Erythroblast (primary cell): Measurements from ENCODE around the gene WDFY1.
"Not testable (repeated sequence)": the region's sequence is repeated elsewhere in the genome, so short reads cannot be mapped to it uniquely, and the experiment has no call there.

ENCODE experiments used
- DNase-seq, 2 experiments: peaks; one replicate each; lab custom pipeline; 2025; lab: John Stamatoyannopoulos, UW
- GATA1 ChIP-seq: IDR thresholded peaks from 2 replicates; pipeline ENCODE4 v1.6.1; 2011; ENCODE audit warnings: low read depth, mild to moderate bottlenecking, control low read depth, low read length, moderate library complexity
- POLR2A ChIP-seq: IDR thresholded peaks from 2 replicates; pipeline ENCODE4 v1.6.1; 2011; ENCODE audit warnings: mild to moderate bottlenecking, low read length

Gene WDFY1

DNA sequence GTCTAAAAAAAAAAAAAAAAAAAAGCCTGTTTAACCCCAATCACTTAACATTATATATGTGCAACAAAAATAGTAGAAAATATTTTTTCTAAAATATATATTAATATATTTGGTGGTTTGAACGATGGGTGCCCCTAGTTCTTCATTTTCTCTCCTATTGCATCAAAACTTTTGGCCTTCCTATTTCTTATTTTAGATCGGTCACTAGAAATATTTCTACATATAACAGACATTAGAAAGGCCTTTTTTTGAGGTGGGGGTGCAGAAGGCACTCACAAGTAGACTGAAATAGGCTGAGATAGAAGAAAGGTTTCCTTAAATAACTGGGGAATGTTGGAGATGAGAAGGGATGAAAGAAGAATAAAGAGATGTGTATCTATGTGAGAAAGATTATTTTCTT is 58.4 kb downstream of the WDFY1 start:
- no peak for DNase-seq

DNA sequence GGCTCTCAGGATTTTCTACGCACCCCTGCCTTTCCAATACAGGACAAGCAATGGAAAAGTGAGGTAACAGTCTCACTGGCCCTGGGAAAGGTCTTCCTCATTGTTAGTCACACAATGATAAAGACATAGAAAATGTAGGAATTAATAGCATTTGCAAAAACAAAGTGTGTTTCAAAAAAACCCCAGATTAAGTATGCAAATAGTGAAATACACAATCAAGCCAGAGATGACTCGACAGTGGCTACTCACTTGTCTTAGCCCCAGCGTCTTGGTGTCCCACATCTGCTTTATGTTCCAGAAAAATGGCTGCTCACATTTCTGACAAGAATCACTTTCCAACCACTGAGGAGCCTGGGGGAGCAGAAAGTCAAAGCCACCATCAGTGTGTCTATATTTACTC is 60.7 kb downstream of the WDFY1 start:
- DNase-seq = no peak
- TF ChIP-seq GATA1 (no peak), POLR2A (no peak)

More for the DNA sequence above, 58.4 kb downstream of the WDFY1 start:
- TF ChIP-seq GATA1 = no peak
- no peak for TF ChIP-seq POLR2A

DNA sequence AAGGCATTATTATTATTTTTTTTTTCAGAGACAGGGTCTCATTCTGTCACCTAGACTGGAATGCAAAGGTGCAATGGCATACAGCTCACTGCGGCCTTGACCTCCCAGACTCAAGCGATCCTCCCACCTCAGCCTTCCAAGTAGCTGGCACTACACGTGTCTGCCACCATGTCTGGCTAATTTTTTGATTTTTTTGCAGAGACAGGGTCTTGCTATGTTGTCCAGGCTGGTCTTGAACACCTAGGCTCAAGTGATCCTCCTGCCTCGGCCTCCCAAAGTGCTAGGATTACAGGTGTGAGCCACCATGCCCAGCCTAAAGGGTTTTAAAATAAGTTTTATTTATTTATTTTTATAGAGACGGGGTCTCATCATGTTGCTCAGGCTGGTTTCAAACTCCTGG is 62.4 kb downstream of the WDFY1 start:
- no peak for DNase-seq
- TF ChIP-seq POLR2A (no peak), GATA1 (no peak)

DNA sequence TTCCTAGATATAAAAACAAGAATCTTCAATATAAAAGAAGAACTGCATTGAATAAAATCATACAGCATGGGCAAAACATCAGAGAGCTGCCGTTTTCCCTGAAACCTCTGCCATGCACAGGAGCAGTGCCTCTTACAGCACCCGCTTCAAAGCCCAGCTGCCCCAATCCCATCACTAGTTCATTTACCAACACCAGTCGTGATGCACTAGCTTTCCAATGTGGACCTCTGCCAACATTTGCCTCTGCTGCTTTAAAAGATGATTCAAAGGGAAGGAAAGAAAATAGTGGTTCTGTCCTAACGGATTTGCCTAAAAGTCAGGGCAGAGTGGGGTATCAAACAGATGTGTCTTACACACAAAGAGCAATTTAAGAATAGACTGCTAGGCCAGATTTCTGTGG is 64.3 kb downstream of the WDFY1 start:
- no peak for TF ChIP-seq POLR2A
- TF ChIP-seq GATA1 = no peak
- no peak for DNase-seq

DNA sequence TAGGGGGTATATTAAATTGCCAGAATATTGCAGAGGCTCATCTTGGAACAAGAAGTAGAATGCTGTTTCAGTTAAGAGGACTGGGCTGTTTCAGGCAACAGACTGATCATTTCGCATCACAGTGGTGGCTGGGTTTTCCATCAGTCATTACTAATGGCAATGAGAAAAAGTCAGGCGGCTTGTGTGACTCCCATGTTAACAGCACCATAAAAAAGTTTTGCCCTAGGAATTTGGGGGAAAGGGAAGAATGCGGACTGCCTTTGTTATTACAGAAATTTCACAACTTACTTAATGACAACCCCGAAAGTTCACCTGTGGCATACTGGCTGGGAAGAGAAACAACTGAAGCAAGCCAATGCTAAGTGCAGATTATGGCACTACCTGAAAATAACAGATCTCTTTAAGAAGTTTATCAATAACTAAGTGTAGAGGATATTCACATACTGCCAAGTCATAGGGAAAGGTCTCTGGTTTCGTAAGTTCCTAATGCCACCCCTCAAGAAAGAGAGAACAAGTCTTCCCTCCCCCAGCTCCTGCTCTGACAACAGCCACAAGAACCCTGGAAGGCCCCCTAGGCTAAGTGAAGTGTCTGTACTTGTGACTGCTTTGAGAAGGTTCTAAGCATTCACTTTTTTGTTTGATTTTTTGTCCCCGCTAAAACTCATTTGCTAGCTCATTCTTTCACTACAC is 67.3 kb downstream of the WDFY1 start:
- DNase-seq = no peak
- TF ChIP-seq POLR2A = no peak
- TF ChIP-seq GATA1 = no peak

DNA sequence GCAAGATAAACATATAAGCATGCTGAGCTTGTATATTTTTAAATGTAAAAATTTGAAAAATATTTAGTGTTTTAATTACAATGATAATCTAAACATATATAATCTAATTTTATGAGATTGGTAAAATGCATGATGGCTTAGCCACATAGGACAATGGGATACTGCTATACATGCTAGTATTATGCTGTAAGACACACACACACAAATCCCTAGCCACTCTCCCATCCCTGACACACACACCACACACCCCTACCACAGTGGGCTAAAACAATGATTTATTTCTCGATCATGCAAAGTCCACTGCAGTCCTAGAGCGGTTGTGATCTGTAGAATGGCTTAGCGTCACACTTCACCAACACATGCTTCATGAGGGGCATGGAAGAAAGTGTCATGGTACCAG is 71.5 kb downstream of the WDFY1 start:
- DNase-seq = no peak
- TF ChIP-seq POLR2A (no peak), GATA1 (no peak)

DNA sequence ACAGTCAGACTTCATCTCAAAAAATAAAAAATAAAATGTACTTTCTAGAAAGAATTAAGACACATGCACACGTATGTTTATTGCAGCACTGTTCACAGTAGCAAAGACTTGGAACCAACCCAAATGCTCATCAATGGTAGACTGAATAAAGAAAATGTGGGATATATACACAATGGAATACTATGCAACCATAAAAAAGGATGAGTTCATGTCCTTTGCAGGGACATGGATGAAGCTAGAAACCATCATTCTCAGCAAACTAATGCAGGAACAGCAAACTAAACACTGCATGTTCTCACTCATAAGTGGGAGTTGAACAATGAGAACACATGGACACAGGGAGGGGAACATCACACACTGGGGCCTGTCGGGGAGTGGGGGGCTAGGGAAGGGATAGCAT is 72.4 kb downstream of the WDFY1 start:
- DNase-seq = not testable (repeated sequence)

DNA sequence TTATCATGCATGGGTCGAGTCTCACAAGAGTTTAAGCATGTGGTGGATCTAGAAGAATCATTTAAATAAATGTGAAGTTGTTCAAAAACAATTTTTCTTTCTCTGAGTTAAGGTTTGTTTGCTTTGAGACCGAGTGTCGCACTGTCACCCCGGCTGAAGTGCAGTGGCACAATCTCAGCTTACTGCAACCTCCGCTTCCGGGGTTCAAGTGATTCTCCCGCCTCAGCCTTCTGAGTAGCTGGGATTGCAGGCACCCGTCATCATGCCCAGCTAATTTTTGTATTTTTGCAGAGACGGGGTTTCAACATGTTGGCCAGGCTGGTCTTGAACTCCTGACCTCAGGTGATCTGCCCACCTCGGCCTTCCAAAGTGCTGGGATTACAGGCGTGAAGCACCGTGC is 73.5 kb downstream of the WDFY1 start:
- DNase-seq = not testable (repeated sequence)

DNA sequence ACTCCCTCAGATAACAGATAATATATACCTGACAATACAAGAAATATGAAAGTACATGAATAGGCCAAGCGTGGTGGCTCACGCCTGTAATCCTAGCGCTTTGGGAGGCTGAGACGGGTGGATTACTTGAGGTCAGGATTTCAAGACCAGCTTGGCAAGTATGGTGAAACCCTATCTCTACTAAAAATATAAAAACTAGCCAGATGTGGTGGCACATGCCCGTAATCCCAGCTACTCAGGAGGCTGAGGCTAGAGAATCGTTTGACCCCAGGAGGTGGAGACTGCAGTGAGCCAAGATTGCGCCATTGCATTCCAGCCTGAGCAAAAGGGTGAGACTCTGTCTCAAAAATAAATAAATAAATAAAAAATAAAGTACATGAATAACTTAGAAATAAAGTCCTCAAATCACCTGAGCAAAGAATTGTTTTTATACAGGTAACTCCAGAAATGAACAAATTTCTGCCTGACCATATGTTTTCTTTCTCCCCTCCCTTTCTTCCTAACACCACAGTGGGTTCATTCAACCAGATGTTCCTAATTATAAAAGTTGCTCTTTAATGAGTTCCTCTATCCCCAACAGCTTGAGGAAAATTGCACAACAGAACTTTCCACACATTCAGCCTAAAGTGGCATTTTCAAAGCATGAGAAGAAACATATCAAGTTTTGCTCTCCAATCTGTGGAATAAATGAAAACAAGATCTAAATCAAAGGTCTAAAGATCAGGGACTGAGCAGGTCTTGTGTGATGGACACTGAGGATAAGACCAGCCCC is 74.1 kb downstream of the WDFY1 start:
- DNase-seq = no peak
- TF ChIP-seq GATA1 (no peak), POLR2A (no peak)

DNA sequence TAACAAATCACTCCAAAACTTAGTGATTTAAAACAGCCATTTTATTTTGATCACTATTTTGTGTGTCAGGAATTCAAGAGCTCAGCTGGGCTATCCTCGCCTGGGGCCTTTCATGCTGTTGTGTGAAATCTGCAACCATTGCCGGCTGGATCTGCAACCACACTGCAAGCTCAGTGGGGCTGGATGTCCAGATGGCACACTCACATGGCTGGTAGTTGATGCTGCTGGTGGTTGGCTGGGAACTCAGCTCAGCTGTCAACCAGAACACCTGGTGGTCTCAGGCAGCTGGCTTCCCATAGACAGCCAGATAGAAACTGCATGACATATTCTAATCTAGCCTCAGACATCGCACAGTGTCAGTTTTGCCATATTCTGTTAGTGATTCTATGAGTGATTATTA is 77.1 kb downstream of the WDFY1 start:
- TF ChIP-seq POLR2A (no peak), GATA1 (no peak)
- DNase-seq = no peak

DNA sequence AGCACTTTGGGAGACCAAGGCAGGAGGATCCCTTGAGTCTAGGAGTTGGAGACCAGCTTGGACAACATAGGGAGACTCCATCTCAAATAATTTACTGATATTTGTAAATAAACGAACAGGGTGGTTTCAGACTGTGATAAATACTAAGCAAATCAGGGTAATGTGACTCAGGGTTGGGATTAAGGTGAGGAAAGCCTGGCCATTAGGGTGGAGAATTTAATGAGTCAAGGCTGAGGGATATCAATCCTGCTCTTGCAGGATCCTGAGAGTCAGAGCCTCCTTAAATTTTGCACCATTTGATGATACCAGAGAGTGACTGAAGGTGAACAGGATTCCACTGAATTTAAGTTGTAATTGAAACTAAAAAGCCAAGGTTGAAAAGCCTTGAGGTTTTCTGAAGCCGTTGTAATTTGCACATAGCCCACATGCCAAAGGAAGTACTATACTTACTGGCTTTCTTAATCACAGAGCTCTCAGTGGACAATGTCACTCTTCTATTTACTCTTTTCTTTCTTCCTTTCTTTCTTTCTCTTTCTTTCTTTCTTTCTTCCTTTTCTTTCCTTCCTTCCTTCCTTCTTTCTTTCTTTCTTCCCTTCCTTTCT is 79.1 kb downstream of the WDFY1 start:
- TF ChIP-seq GATA1 = no peak
- no peak for TF ChIP-seq POLR2A
- DNase-seq = no peak

DNA sequence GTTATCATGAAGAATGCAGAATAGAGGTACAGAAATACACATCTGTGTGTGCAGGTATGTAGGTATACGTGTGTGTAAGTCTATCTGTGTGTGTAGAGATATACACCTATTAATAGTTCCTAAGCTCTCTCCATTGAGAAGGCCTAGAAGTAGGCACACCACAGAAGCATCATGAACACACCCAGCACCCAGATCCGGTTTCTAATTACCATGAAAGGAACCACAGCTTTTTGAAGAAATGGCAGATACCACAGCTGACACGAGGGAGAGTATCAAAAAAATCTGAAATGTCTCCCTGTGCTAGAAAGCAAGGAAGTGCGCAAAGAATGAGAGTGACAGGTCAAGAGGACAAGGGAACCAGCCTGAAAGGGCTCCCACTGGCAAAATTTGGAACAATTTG is 80.0 kb downstream of the WDFY1 start:
- no peak for TF ChIP-seq GATA1
- TF ChIP-seq POLR2A = no peak
- no peak for DNase-seq

DNA sequence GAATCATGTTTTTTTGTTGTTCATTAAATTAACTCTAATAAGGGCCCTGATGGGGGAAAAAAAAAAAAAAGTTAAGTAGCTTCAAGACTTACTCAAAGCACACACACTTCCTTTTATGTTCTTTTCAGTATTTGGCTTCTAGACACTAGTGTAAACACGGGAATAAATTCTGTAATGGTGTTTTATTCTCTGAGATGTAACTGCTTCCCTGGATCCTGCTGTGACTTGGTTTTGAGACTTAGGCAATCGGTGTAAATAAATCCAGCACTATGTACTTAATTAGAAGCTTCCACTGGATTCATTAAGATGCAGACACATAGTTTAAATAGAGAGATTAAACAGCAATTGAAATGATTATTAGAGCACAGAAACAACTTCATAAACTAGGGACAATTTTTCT is 81.6 kb downstream of the WDFY1 start:
- no peak for TF ChIP-seq POLR2A
- TF ChIP-seq GATA1 = no peak
- DNase-seq = no peak

DNA sequence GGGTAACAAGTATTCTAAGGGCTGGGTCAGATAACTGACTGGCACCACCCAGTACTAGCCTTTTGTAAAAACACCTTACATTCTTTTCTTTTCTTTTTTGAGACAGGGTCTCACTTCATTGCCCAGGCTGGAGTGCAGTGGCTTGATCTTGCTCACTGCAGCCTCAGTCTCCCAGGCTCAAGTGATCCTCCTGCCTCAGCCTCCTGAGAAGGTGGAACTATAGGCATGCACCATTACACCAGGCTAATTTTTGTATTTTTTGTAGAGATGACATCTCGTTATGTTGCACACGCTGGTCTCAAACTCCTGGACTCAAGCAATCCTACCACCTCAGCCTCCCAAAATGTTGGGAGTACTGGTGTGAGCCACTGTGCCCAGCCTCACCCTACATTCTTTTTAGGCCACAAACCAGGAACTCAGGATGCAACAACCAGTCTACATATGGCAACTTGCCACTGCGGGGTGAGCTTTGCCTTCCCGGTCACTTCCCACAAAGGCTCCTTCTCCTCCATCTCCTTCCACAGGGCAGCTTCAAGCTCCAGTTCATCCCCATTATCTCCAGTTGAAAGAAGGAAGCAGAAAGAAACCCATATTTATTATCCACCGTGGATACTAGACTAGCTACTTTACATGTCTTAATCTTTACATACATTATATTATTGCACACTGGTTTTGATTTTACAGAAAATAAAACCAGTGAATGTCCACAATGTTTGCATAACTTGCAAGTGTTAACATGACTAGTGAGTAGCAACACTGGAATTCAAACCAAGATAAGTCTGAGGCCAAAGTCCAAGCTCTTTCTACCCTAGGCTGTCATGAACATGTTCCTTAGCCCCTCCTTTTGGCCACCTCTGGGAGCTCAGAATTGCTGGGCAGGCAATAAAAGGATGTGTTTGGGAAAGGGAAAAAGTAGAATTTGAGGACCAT is 84.1 kb downstream of the WDFY1 start:
- DNase-seq = peak in 1 of 2 experiments; percentile 22
- no peak for TF ChIP-seq GATA1
- no peak for TF ChIP-seq POLR2A
